HepG2 (cell line): ENCODE data around the gene SEMA3F. TPM values are rescaled to one million over a fixed set of nuclear protein-coding genes. Genes with fewer than 3 reads are reported as not detected.
A peak's percentile ranks its signal among the peaks of the same experiment; 100 is the strongest.

Experiments used
- AKAP8 ChIP-seq: sonication (generic); formaldehyde crosslinking; IDR thresholded peaks from 2 replicates; pipeline ENCODE4 v1.5.1; 2020; ENCODE audit warnings: mild to moderate bottlenecking, missing genetic modification reagents
- ATF3 ChIP-seq: sonication (generic); formaldehyde crosslinking; IDR thresholded peaks from 2 replicates; pipeline ENCODE4 v1.4.0; 2020; ENCODE audit warnings: missing genetic modification reagents
- ATF5 ChIP-seq: sonication (generic); formaldehyde crosslinking; IDR thresholded peaks from 2 replicates; pipeline ENCODE4 v1.4.0; 2020; ENCODE audit warnings: mild to moderate bottlenecking, low read depth, missing genetic modification reagents
- DMTF1 ChIP-seq: sonication (generic); formaldehyde crosslinking; IDR thresholded peaks from 2 replicates; pipeline ENCODE4 v1.4.0; 2020; ENCODE audit warnings: mild to moderate bottlenecking, missing genetic modification reagents
- DPF2 ChIP-seq: sonication (generic); formaldehyde crosslinking; IDR thresholded peaks from 2 replicates; pipeline ENCODE4 v1.4.0; 2020; ENCODE audit warnings: mild to moderate bottlenecking, low read depth, missing genetic modification reagents, borderline replicate concordance
- ETV5 ChIP-seq: IDR thresholded peaks from 2 replicates; pipeline ENCODE4 v1.6.1; 2018; ENCODE audit warnings: missing biosample characterization, missing genetic modification reagents, inconsistent platforms, borderline replicate concordance
- HOXA5 ChIP-seq: sonication (generic); formaldehyde crosslinking; IDR thresholded peaks from 2 replicates; pipeline ENCODE4 v1.4.0; 2020; ENCODE audit warnings: missing genetic modification reagents
- KDM3A ChIP-seq: IDR thresholded peaks from 2 replicates; pipeline ENCODE4 v1.6.1; 2018; ENCODE audit warnings: low read depth, missing compliant biosample characterization
- KDM5B ChIP-seq: sonication (generic); formaldehyde crosslinking; IDR thresholded peaks from 2 replicates; pipeline ENCODE4 v1.4.0; 2020; ENCODE audit warnings: missing genetic modification reagents, mild to moderate bottlenecking, borderline replicate concordance
- MAFF ChIP-seq: IDR thresholded peaks from 2 replicates; pipeline ENCODE4 v1.6.1; 2011; ENCODE audit warnings: low read depth, low read length, improper control_type of control experiment
- RFX3 ChIP-seq: IDR thresholded peaks from 2 replicates; pipeline ENCODE4 v1.6.1; 2016; ENCODE audit warnings: missing biosample characterization, missing genetic modification reagents
- RXRA ChIP-seq: sonication (generic); formaldehyde crosslinking; IDR thresholded peaks from 2 replicates; pipeline ENCODE4 v1.5.1; 2020; ENCODE audit warnings: missing genetic modification reagents
- SOX5 ChIP-seq: IDR thresholded peaks from 2 replicates; pipeline ENCODE4 v1.6.1; 2016; ENCODE audit warnings: borderline replicate concordance
- SRF ChIP-seq: IDR thresholded peaks from 2 replicates; pipeline ENCODE4 v1.6.1; 2011; ENCODE audit warnings: mild to moderate bottlenecking, low read depth, low read length, moderate library complexity
- SRSF4 ChIP-seq: fragments of 200-400 bp; formaldehyde crosslinking; IDR thresholded peaks from one replicate; pipeline ENCODE4 v1.6.1; 2018; ENCODE audit warnings: mild to moderate bottlenecking, low read depth, low read length, moderate library complexity; ENCODE audit not compliant: poor library complexity, severe bottlenecking
- ZBTB37 ChIP-seq: sonication (generic); formaldehyde crosslinking; IDR thresholded peaks from 2 replicates; pipeline ENCODE4 v1.4.0; 2020; ENCODE audit warnings: mild to moderate bottlenecking, missing genetic modification reagents
- ZBTB42 ChIP-seq: sonication (generic); formaldehyde crosslinking; IDR thresholded peaks from 2 replicates; pipeline ENCODE4 v1.5.0; 2020; ENCODE audit warnings: mild to moderate bottlenecking, missing genetic modification reagents
- ZKSCAN1 ChIP-seq: fragments of 150-350 bp; IDR thresholded peaks from 2 replicates; pipeline ENCODE4 v1.6.1; 2014; ENCODE audit warnings: low read length
- ZNF430 ChIP-seq: sonication (generic); formaldehyde crosslinking; IDR thresholded peaks from 2 replicates; pipeline ENCODE4 v1.9.0; 2021; ENCODE audit warnings: mild to moderate bottlenecking, missing genetic modification reagents
- ZNF501 ChIP-seq: sonication (generic); formaldehyde crosslinking; IDR thresholded peaks from 2 replicates; pipeline ENCODE4 v1.5.1; 2020; ENCODE audit warnings: mild to moderate bottlenecking, moderate library complexity, missing genetic modification reagents
- ZNF558 ChIP-seq: sonication (generic); formaldehyde crosslinking; IDR thresholded peaks from 2 replicates; pipeline ENCODE4 v1.9.0; 2022; ENCODE audit warnings: mild to moderate bottlenecking, missing genetic modification reagents, borderline replicate concordance
- ZNF724P ChIP-seq: sonication (generic); formaldehyde crosslinking; IDR thresholded peaks from 2 replicates; pipeline ENCODE4 v1.8.0; 2022; ENCODE audit warnings: missing genetic modification reagents, borderline replicate concordance
- ZNF776 ChIP-seq: sonication (generic); formaldehyde crosslinking; IDR thresholded peaks from 2 replicates; pipeline ENCODE4 v1.4.0; 2020; ENCODE audit warnings: mild to moderate bottlenecking, missing genetic modification reagents
- polyA plus RNA-seq, 8 experiments: library from polyadenylated mRNA; depleted of rRNA in 3 of 8; stranded (reverse) in 7 of 8; unstranded in 1 of 8; fragments of >200 nt; fragmentation: Illumina TruSeq in 4 of 8; extraction: Trizol in 4 of 8; gene quantifications; 2 replicates each; pipeline versions ENCODE4 v1.2.1 to v1.2.3, GENCODE V29; 2011 to 2016; ENCODE audit warnings: low read depth in 4 of 8, missing spikeins in 1 of 8, mixed read lengths in 1 of 8; ENCODE audit not compliant: insufficient read depth in 1 of 8
- total RNA-seq, 5 experiments: library from RNA; depleted of rRNA; stranded (reverse); fragments of >200 nt; fragmentation: Illumina TruSeq; extraction: Trizol; gene quantifications; 2 replicates each; pipeline ENCODE4 v1.2.3, GENCODE V29; 2016; ENCODE audit warnings: low read depth in 1 of 5

SEMA3F gene
- total and polyA plus RNA-seq, 2 of the 13 experiments (the other 11 are each of a cell fraction or from before 2014, with no cell fraction given), result 7.6 to 17.2 TPM

GRCh38 chr3:50210510-50211367 lies 55.6 kb downstream of the SEMA3F start (continued):
- TF ChIP-seq ZBTB37 (CRISPR knock-in tag) (no peak), ATF5 (CRISPR knock-in tag) (peak; percentile 46; the same call in 1 of the 2 replicates), SRSF4 (no peak), MAFF (no peak), RXRA (CRISPR knock-in tag) (peak; percentile 99), SRF (no peak), KDM3A (CRISPR knock-in tag) (no peak; the same call in 1 of the 2 replicates), ZNF558 (CRISPR knock-in tag) (no peak), ZNF776 (no peak), ZKSCAN1 (no peak), DMTF1 (no peak), ZNF501 (CRISPR knock-in tag) (peak; percentile 58; the same call in 1 of the 2 replicates), ZNF724P (CRISPR knock-in tag) (no peak; the same call in 1 of the 2 replicates), ETV5 (CRISPR knock-in tag) (peak; percentile 72; the same call in 1 of the 2 replicates), HOXA5 (CRISPR knock-in tag) (peak; percentile 97), AKAP8 (CRISPR knock-in tag) (no peak), ATF3 (CRISPR knock-in tag) (no peak; the same call in none of the 2 replicates), SOX5 (CRISPR knock-in tag) (peak; percentile 79), ZBTB42 (CRISPR knock-in tag) (no peak; the same call in 1 of the 2 replicates), RFX3 (CRISPR knock-in tag) (0 out of 2 replicates have a peak, but pooled peaks have one; percentile 12), ZNF430 (no peak), DPF2 (CRISPR knock-in tag) (peak; percentile 88; the same call in 1 of the 2 replicates), KDM5B (CRISPR knock-in tag) (no peak)
